Measurements from ENCODE around the gene SFTA2. TPM values are rescaled to one million over a fixed set of nuclear protein-coding genes. Genes with fewer than 3 reads are reported as not detected.

Gene SFTA2
- total and polyA plus RNA-seq, 9 of the 15 experiments (the other 6 are each of a cell fraction or from before 2014, with no cell fraction given): not detected

DNA sequence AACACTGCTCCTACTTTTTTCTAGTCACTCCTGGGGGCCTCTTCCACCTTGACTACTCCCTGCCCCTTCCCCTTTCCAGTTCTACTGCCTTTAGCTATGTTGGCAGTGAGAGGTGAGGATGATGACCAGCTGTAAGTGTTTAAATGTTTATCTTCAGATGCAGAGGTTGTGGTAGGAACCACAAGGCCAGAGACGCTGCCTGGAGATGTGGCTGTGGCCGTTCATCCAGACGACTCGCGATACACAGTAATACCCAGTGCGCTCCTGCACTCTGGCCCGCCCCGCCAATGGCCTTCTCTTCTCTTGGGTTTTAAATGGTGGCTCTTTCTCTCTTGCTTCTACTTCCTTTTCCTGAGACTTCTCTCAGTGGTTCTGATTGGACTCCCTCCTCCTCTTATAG, 13.3 kb downstream of the SFTA2 start (continued):
- TF ChIP-seq SIN3A (IDR thresholded peaks at IDR 0.05; ENCODE audit: borderline replicate concordance in 2 of 2, control insufficient read depth in 1 of 2, low read depth in 2 of 2, low read length in 2 of 2): no peak
- TF ChIP-seq SMAD3 (CRISPR knock-in tag; conservative IDR thresholded peaks at IDR 0.05): no peak
- TF ChIP-seq MCM3 (IDR thresholded peaks at IDR 0.05): no peak
- no peak for TF ChIP-seq ZNF584 (CRISPR knock-in tag; IDR thresholded peaks at IDR 0.05; ENCODE audit: low read depth)
- TF ChIP-seq, protein P1, sequence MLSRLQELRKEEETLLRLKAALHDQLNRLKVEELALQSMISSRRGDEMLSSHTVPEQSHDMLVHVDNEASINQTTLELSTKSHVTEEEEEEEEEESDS (CRISPR knock-in tag; IDR thresholded peaks at IDR 0.05): no peak
- no peak for TF ChIP-seq FOXP4 (CRISPR knock-in tag; IDR thresholded peaks at IDR 0.05; ENCODE audit: borderline replicate concordance)
- TF ChIP-seq, protein P2, sequence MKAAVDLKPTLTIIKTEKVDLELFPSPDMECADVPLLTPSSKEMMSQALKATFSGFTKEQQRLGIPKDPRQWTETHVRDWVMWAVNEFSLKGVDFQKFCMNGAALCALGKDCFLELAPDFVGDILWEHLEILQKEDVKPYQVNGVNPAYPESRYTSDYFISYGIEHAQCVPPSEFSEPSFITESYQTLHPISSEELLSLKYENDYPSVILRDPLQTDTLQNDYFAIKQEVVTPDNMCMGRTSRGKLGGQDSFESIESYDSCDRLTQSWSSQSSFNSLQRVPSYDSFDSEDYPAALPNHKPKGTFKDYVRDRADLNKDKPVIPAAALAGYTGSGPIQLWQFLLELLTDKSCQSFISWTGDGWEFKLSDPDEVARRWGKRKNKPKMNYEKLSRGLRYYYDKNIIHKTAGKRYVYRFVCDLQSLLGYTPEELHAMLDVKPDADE (conservative IDR thresholded peaks at IDR 0.05; ENCODE audit: control insufficient read depth, low read depth, low read length): no peak
- TF ChIP-seq ZNF408 (CRISPR knock-in tag; IDR thresholded peaks at IDR 0.05; ENCODE audit: low read depth): no peak
- no peak for TF ChIP-seq ZNF507 (tag; conservative IDR thresholded peaks at IDR 0.05)
- no peak for TF ChIP-seq RFX5 (IDR thresholded peaks at IDR 0.05; ENCODE audit: low read depth, low read length)
- peak; percentile 43; the same call in 1 of the 2 replicates for TF ChIP-seq TFAP4 (CRISPR knock-in tag; IDR thresholded peaks at IDR 0.05; ENCODE audit: borderline replicate concordance)
- no peak for TF ChIP-seq ZNF133 (CRISPR knock-in tag; IDR thresholded peaks at IDR 0.05)
- TF ChIP-seq ZNF124 (CRISPR knock-in tag; IDR thresholded peaks at IDR 0.05): no peak
- no peak for TF ChIP-seq CBX2 (IDR thresholded peaks at IDR 0.05; ENCODE audit: insufficient read depth, low read length, poor library complexity, severe bottlenecking)
- no peak for TF ChIP-seq SFPQ (IDR thresholded peaks at IDR 0.05; ENCODE audit: low read depth, low read length)
- TF ChIP-seq THRAP3 (IDR thresholded peaks at IDR 0.05; ENCODE audit: borderline replicate concordance): no peak
- TF ChIP-seq ESRRA (IDR thresholded peaks at IDR 0.05; ENCODE audit: borderline replicate concordance, low read depth): no peak
- TF ChIP-seq FOXJ3 (CRISPR knock-in tag; IDR thresholded peaks at IDR 0.05): no peak
- no peak for TF ChIP-seq TCF7 (IDR thresholded peaks at IDR 0.05; ENCODE audit: borderline replicate concordance)
- TF ChIP-seq, protein P3, sequence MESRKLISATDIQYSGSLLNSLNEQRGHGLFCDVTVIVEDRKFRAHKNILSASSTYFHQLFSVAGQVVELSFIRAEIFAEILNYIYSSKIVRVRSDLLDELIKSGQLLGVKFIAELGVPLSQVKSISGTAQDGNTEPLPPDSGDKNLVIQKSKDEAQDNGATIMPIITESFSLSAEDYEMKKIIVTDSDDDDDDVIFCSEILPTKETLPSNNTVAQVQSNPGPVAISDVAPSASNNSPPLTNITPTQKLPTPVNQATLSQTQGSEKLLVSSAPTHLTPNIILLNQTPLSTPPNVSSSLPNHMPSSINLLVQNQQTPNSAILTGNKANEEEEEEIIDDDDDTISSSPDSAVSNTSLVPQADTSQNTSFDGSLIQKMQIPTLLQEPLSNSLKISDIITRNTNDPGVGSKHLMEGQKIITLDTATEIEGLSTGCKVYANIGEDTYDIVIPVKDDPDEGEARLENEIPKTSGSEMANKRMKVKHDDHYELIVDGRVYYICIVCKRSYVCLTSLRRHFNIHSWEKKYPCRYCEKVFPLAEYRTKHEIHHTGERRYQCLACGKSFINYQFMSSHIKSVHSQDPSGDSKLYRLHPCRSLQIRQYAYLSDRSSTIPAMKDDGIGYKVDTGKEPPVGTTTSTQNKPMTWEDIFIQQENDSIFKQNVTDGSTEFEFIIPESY (CRISPR knock-in tag; IDR thresholded peaks at IDR 0.05): peak; percentile 91

All from K562 (cell line).